Central memory CD8-positive, alpha-beta T cell (primary cell): ENCODE results near the gene NEMP2.
A peak's percentile ranks its signal among the peaks of the same experiment; 100 is the strongest.

ENCODE experiments used
- ATAC-seq: fragments of 150-1000 bp; cut with Tn5 transposase; replicated peaks from 2 replicates; pipeline ENCODE4 v1.10.0; 2022; ENCODE audit warnings: mild to moderate bottlenecking, moderate FRiP score, moderate number of reproducible peaks; ENCODE audit not compliant: poor library complexity, severe bottlenecking; ENCODE audit errors: extremely low read depth
- DNase-seq, 2 donors: peaks; one replicate each; pipeline ENCODE4 v3.0.0; 2021; ENCODE audit warnings: low spot score in 2 of 2
- H3K27ac Mint-ChIP-seq: one replicate; pipeline ENCODE4 v1.8.0; 2022; ENCODE audit warnings: low read depth, mild to moderate bottlenecking, moderate library complexity, mixed read lengths
- H3K27me3 Mint-ChIP-seq: one replicate; pipeline ENCODE4 v1.8.0; 2022; ENCODE audit warnings: mixed read lengths
- H3K36me3 Mint-ChIP-seq: one replicate; pipeline ENCODE4 v1.8.0; 2022; ENCODE audit warnings: mild to moderate bottlenecking, moderate library complexity, mixed read lengths; ENCODE audit not compliant: insufficient read depth
- H3K4me1 Mint-ChIP-seq: one replicate; pipeline ENCODE4 v1.8.0; 2022; ENCODE audit warnings: mixed read lengths
- H3K4me3 Mint-ChIP-seq: one replicate; pipeline ENCODE4 v1.8.0; 2022; ENCODE audit warnings: mild to moderate bottlenecking, moderate library complexity, mixed read lengths
- H3K9me3 Mint-ChIP-seq: one replicate; pipeline ENCODE4 v1.8.0; 2022; ENCODE audit warnings: mixed read lengths

The NEMP2 gene

GRCh38 chr2:190530248-190530900 lies 4.1 kb downstream of the NEMP2 start:
- Mint-ChIP-seq H3K36me3 (peaks cover 9% of the 10 kb centered on the region), H3K27me3 (no peaks in the 10 kb centered on the region), H3K9me3 (no peaks in the 10 kb centered on the region), H3K4me3 (no peak overlapping the region), H3K27ac (no peak overlapping the region), H3K4me1 (peaks cover 42% of the 10 kb centered on the region)
- ATAC-seq (no peak), DNase-seq (no peak)

GRCh38 chr2:190529486-190530247 lies 4.9 kb downstream of the NEMP2 start:
- ATAC-seq (no peak), DNase-seq (no peak)
- Mint-ChIP-seq H3K27ac (no peak overlapping the region), H3K27me3 (no peaks in the 10 kb centered on the region), H3K4me1 (peaks cover 44% of the 10 kb centered on the region), H3K4me3 (no peak overlapping the region), H3K9me3 (no peaks in the 10 kb centered on the region), H3K36me3 (peaks cover 9% of the 10 kb centered on the region)

GRCh38 chr2:190528521-190529001 lies 6.0 kb downstream of the NEMP2 start:
- Mint-ChIP-seq H3K27ac (no peak overlapping the region), H3K4me1 (peaks cover 38% of the 10 kb centered on the region), H3K4me3 (no peak overlapping the region), H3K9me3 (no peaks in the 10 kb centered on the region), H3K27me3 (no peaks in the 10 kb centered on the region), H3K36me3 (peaks cover 2% of the 10 kb centered on the region)
- no peak for ATAC-seq
- no peak for DNase-seq

- no peak for ATAC-seq
- H3K36me3 Mint-ChIP-seq = no peaks in the 10 kb centered on the region
- DNase-seq = no peak
- H3K4me1 Mint-ChIP-seq = peaks cover 32% of the 10 kb centered on the region
- H3K27ac Mint-ChIP-seq = no peak overlapping the region
- H3K4me3 Mint-ChIP-seq = no peak overlapping the region
- H3K9me3 Mint-ChIP-seq = no peaks in the 10 kb centered on the region
- H3K27me3 Mint-ChIP-seq = no peaks in the 10 kb centered on the region
Observed at GRCh38 chr2:190527918-190528317, 6.6 kb downstream of the NEMP2 start.

GRCh38 chr2:190527214-190527613 lies 7.3 kb downstream of the NEMP2 start:
- H3K9me3 Mint-ChIP-seq = no peaks in the 10 kb centered on the region
- H3K4me3 Mint-ChIP-seq = no peak overlapping the region
- H3K4me1 Mint-ChIP-seq = peaks cover 32% of the 10 kb centered on the region
- no peak overlapping the region for H3K27ac Mint-ChIP-seq
- no peak for ATAC-seq
- no peaks in the 10 kb centered on the region for H3K27me3 Mint-ChIP-seq
- peaks cover 1% of the 10 kb centered on the region for H3K36me3 Mint-ChIP-seq
- no peak for DNase-seq

GRCh38 chr2:190526105-190526750 lies 8.3 kb downstream of the NEMP2 start:
- H3K9me3 Mint-ChIP-seq = no peaks in the 10 kb centered on the region
- no peak for DNase-seq
- no peaks in the 10 kb centered on the region for H3K27me3 Mint-ChIP-seq
- H3K27ac Mint-ChIP-seq = no peak overlapping the region
- H3K4me3 Mint-ChIP-seq = no peak overlapping the region
- ATAC-seq = no peak
- H3K36me3 Mint-ChIP-seq = peaks cover 1% of the 10 kb centered on the region
- H3K4me1 Mint-ChIP-seq = peaks cover 39% of the 10 kb centered on the region

- DNase-seq (no peak), ATAC-seq (no peak)
- Mint-ChIP-seq H3K9me3 (no peaks in the 10 kb centered on the region), H3K27me3 (no peaks in the 10 kb centered on the region), H3K36me3 (peaks cover 4% of the 10 kb centered on the region), H3K4me1 (peaks cover 51% of the 10 kb centered on the region), H3K27ac (no peak overlapping the region), H3K4me3 (no peak overlapping the region)
Observed at GRCh38 chr2:190524928-190525327, 9.6 kb downstream of the NEMP2 start.

- Mint-ChIP-seq H3K9me3 (no peaks in the 10 kb centered on the region), H3K27me3 (no peaks in the 10 kb centered on the region), H3K4me3 (no peak overlapping the region), H3K4me1 (peaks cover 32% of the 10 kb centered on the region), H3K36me3 (peaks cover 7% of the 10 kb centered on the region), H3K27ac (peak overlapping the region; percentile 24)
- DNase-seq (no peak), ATAC-seq (peak; percentile 79)
Observed at GRCh38 chr2:190519975-190520767, 14.4 kb downstream of the NEMP2 start.

- Mint-ChIP-seq H3K27ac (no peak overlapping the region), H3K36me3 (peaks cover 11% of the 10 kb centered on the region), H3K4me1 (peaks cover 37% of the 10 kb centered on the region), H3K9me3 (no peaks in the 10 kb centered on the region), H3K27me3 (no peaks in the 10 kb centered on the region), H3K4me3 (no peak overlapping the region)
- no peak for DNase-seq
- no peak for ATAC-seq
Observed at GRCh38 chr2:190517468-190517867, 17.1 kb downstream of the NEMP2 start.

GRCh38 chr2:190515687-190516086 lies 18.8 kb downstream of the NEMP2 start:
- DNase-seq (no peak), ATAC-seq (peak; percentile 65)
- Mint-ChIP-seq H3K9me3 (no peaks in the 10 kb centered on the region), H3K4me3 (no peak overlapping the region), H3K27ac (no peak overlapping the region), H3K4me1 (peaks cover 23% of the 10 kb centered on the region), H3K36me3 (peaks cover 12% of the 10 kb centered on the region), H3K27me3 (no peaks in the 10 kb centered on the region)

- Mint-ChIP-seq H3K27me3 (no peaks in the 10 kb centered on the region), H3K27ac (peak overlapping the region; percentile 46), H3K4me3 (no peak overlapping the region), H3K36me3 (peaks cover 18% of the 10 kb centered on the region), H3K9me3 (no peaks in the 10 kb centered on the region), H3K4me1 (peaks cover 16% of the 10 kb centered on the region)
- DNase-seq (no peak), ATAC-seq (no peak)
Observed at GRCh38 chr2:190514676-190515075, 19.8 kb downstream of the NEMP2 start.

- ATAC-seq (no peak), DNase-seq (no peak)
- H3K9me3 Mint-ChIP-seq = no peaks in the 10 kb centered on the region
- H3K27ac Mint-ChIP-seq = peak overlapping the region; percentile 18
- no peaks in the 10 kb centered on the region for H3K27me3 Mint-ChIP-seq
- H3K4me1 Mint-ChIP-seq = peaks cover 16% of the 10 kb centered on the region
- peaks cover 20% of the 10 kb centered on the region for H3K36me3 Mint-ChIP-seq
- H3K4me3 Mint-ChIP-seq = no peak overlapping the region
Observed at GRCh38 chr2:190513877-190514276, 20.6 kb downstream of the NEMP2 start.
